Esophagus squamous epithelium (tissue), 4 donors: ENCODE data around the gene BAIAP2.

ENCODE experiments used
- POLR2A ChIP-seq, 4 donors: fragments of 450-650 bp; IDR thresholded peaks; one replicate each; pipeline ENCODE4 v1.6.1; 2017; ENCODE audit warnings: antibody characterized with exemption in 4 of 4, mild to moderate bottlenecking in 4 of 4, moderate library complexity in 3 of 4
- TF ChIP-seq, protein P1 (sequence below), 6 experiments: fragments of 450-650 bp in 4 of 6; fragments of 200-600 bp in 2 of 6; sonication (generic) in 2 of 6; IDR thresholded peaks; one replicate each; pipeline ENCODE4 v1.5.1; 2016 to 2019; ENCODE audit warnings: antibody characterized with exemption in 6 of 6, mild to moderate bottlenecking in 4 of 6, moderate library complexity in 4 of 6

DNA sequence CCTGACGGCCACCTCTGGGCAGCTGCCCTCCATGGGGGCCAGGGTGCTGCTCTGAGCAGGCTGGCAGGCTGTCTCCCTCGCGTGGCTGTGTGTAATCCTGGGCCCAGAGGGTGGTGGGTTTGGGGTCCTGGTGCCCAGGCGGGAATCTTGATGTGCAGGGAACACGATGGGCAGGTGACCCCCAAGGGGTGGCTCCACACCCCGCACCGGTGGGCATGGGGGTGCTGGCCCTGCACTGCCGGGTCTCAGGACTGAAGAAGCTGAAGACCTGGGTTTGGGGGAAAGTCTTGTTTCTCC is 34.7 kb upstream of the BAIAP2 start:
- TF ChIP-seq, protein P1, sequence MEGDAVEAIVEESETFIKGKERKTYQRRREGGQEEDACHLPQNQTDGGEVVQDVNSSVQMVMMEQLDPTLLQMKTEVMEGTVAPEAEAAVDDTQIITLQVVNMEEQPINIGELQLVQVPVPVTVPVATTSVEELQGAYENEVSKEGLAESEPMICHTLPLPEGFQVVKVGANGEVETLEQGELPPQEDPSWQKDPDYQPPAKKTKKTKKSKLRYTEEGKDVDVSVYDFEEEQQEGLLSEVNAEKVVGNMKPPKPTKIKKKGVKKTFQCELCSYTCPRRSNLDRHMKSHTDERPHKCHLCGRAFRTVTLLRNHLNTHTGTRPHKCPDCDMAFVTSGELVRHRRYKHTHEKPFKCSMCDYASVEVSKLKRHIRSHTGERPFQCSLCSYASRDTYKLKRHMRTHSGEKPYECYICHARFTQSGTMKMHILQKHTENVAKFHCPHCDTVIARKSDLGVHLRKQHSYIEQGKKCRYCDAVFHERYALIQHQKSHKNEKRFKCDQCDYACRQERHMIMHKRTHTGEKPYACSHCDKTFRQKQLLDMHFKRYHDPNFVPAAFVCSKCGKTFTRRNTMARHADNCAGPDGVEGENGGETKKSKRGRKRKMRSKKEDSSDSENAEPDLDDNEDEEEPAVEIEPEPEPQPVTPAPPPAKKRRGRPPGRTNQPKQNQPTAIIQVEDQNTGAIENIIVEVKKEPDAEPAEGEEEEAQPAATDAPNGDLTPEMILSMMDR (IDR thresholded peaks at IDR 0.05) = no peak
- TF ChIP-seq POLR2A (IDR thresholded peaks at IDR 0.05) = no peak
